Choroid plexus epithelial cell (primary cell): ENCODE data around the gene DTX4.

Experiments
- DNase-seq: peaks from one replicate; pipeline ENCODE4 v3.0.0-alpha.2; 2010; ENCODE audit warnings: low read depth
- H3K4me3 ChIP-seq: 2 replicates; pipeline ENCODE4 v1.5.1; 2011; ENCODE audit warnings: low read depth, mild to moderate bottlenecking, control low read depth, low read length, moderate library complexity
- TF ChIP-seq, protein P1 (sequence below): conservative IDR thresholded peaks from 2 replicates; pipeline ENCODE4 v1.5.1; 2011; ENCODE audit warnings: low read depth, mild to moderate bottlenecking, control low read depth, inconsistent platforms, low read length, moderate library complexity

Gene DTX4

GRCh38 chr11:59180907-59181306 is 9.0 kb downstream of the DTX4 start:
- TF ChIP-seq, protein P1, sequence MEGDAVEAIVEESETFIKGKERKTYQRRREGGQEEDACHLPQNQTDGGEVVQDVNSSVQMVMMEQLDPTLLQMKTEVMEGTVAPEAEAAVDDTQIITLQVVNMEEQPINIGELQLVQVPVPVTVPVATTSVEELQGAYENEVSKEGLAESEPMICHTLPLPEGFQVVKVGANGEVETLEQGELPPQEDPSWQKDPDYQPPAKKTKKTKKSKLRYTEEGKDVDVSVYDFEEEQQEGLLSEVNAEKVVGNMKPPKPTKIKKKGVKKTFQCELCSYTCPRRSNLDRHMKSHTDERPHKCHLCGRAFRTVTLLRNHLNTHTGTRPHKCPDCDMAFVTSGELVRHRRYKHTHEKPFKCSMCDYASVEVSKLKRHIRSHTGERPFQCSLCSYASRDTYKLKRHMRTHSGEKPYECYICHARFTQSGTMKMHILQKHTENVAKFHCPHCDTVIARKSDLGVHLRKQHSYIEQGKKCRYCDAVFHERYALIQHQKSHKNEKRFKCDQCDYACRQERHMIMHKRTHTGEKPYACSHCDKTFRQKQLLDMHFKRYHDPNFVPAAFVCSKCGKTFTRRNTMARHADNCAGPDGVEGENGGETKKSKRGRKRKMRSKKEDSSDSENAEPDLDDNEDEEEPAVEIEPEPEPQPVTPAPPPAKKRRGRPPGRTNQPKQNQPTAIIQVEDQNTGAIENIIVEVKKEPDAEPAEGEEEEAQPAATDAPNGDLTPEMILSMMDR = no peak
- DNase-seq = no peak
- H3K4me3 ChIP-seq = no peak overlapping the region

GRCh38 chr11:59181746-59182456 is 10.0 kb downstream of the DTX4 start:
- TF ChIP-seq, protein P1 = no peak
- H3K4me3 ChIP-seq = no peak overlapping the region
- no peak for DNase-seq

DNA sequence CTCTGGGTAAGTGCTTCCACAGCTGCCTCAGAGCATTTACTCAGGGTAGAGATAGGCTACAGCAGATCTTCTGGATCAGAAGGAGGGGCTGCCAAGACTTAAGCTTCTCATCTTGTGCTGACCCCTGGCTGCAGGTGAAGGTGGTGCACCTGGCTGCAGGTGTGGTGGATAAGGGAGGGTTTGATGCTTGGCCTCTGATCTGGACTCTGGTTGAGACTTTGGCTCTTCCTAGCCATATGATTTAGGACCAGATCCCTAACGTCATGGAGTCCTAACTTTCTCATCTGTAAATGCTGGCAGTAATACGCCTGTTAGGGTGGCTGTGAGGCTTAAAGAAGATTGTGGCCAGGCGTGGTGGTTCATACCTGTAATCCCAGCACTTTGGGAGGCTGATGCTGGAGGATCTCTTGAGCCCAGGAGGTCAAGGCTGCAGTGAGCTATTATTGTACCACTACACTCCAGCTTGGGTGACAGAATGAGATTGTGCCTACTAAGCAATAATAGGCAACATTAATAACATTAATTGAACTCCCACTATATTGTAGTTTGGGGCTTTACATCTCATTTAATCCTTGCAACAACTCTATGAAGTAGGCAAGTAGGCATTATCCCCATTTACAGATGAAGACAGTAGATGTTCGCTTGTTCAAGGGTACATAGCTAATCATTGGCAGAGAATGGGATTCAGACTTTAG is 10.7 kb downstream of the DTX4 start:
- TF ChIP-seq, protein P1 = peak; percentile 18
- H3K4me3 ChIP-seq = no peak overlapping the region
- no peak for DNase-seq

DNA sequence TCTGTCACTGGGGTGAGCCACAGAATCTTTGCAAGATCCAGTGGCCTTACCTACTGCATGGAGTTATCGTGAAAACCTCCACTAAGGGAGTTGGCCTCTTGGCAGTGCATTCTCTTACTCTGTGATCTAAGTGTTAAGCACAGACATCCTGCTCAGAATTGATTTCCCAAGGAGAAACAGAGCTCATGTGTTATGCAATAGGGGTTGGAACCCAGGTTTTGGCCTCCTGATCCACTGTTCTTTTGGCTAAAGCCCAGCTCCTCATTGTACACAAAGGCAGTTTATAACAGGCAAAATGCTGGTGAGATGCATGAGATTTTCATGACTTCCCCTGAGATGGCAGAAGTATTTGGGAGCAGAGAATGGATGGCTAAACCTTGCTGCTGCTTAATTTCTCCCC is 11.8 kb downstream of the DTX4 start:
- no peak overlapping the region for H3K4me3 ChIP-seq
- peak; percentile 44 for DNase-seq
- TF ChIP-seq, protein P1 = no peak

DNA sequence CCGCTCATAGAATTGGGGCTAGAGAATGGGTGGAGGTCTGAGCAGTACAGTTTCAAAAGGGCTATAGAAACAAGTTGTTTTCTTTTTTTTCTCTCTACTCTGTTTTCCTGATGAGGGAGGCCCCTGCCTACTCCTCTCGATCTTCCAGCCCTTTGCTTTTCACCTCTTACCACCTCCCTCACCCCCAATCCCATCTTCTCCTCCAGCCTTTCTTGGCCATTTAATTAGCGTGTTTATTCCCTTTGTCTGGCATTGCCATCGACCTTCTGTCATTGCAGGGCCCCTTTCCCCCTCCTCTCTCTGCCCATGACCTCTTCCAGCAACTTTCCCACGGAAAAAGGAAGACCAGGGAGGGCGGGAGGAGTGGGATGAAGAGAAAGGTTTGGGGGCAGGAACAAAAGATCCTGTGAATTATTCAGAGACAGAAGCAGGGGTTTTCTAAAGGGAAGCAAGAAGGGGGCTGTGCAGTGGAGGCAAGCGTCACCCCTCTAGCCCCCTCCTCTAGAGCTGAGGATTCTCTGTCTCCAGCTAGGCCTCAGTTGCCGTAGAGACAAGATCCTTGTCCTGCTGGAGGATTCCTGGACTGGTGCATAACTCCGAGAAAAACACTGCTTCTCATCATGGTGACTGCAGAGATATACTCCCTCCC is 12.9 kb downstream of the DTX4 start:
- DNase-seq = no peak
- TF ChIP-seq, protein P1 = no peak
- no peak overlapping the region for H3K4me3 ChIP-seq

- TF ChIP-seq, protein P1 = no peak
- DNase-seq = no peak
- H3K4me3 ChIP-seq = no peak overlapping the region
Observed at GRCh38 chr11:59185386-59185945, 13.5 kb downstream of the DTX4 start.
